ENCODE measurements around the gene SMAD6.

GRCh38 chr15:66677336-66677735 lies 24.7 kb upstream of the SMAD6 start:
- TF ChIP-seq CTCF (conservative IDR thresholded peaks at IDR 0.05) (no peak), ZFX (IDR thresholded peaks at IDR 0.05) (no peak)
